ENCODE measurements around the gene FYN.
"Not testable (repeated sequence)": the region's sequence is repeated elsewhere in the genome, so short reads cannot be mapped to it uniquely, and the experiment has no call there.

Gene FYN

GRCh38 chr6:111685058-111685457 lies 188.2 kb downstream of the FYN start:
- no peak for DNase-seq (ENCODE audit: low read depth)
- no peak overlapping the region for H3K4me3 ChIP-seq (ENCODE audit: low read depth, low read length)
- TF ChIP-seq, protein P1, sequence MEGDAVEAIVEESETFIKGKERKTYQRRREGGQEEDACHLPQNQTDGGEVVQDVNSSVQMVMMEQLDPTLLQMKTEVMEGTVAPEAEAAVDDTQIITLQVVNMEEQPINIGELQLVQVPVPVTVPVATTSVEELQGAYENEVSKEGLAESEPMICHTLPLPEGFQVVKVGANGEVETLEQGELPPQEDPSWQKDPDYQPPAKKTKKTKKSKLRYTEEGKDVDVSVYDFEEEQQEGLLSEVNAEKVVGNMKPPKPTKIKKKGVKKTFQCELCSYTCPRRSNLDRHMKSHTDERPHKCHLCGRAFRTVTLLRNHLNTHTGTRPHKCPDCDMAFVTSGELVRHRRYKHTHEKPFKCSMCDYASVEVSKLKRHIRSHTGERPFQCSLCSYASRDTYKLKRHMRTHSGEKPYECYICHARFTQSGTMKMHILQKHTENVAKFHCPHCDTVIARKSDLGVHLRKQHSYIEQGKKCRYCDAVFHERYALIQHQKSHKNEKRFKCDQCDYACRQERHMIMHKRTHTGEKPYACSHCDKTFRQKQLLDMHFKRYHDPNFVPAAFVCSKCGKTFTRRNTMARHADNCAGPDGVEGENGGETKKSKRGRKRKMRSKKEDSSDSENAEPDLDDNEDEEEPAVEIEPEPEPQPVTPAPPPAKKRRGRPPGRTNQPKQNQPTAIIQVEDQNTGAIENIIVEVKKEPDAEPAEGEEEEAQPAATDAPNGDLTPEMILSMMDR (IDR thresholded peaks at IDR 0.05; ENCODE audit: low read depth, low read length, missing control alignments), result no peak

- H3K4me3 ChIP-seq (ENCODE audit: low read depth, low read length), result no peak overlapping the region
- TF ChIP-seq, protein P1 (IDR thresholded peaks at IDR 0.05; ENCODE audit: low read depth, low read length, missing control alignments), result no peak
- DNase-seq (ENCODE audit: low read depth), result no peak
Observed at GRCh38 chr6:111683749-111684267, 189.4 kb downstream of the FYN start.

DNA sequence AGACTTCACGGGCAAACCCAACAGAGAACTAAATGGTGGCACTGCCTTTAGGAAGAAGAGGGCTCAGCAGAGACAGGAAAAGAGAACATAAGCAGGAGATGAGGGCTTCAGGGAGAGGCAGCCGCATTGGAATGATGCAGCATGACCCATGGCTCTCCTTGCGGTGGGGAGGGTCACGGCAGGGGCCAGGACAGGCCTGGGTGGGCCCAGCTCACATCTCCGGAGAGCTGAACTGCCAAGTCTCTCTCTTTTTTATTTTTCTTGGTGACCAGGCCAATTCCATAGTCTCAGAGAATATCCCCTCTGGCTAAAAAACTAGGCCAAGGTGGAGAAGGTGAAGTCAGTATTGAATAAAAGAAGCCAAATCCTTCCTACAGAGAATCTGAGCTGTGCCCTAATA lies 190.1 kb downstream of the FYN start:
- no peak overlapping the region for H3K4me3 ChIP-seq (ENCODE audit: low read depth, low read length)
- DNase-seq (ENCODE audit: low read depth), result no peak
- TF ChIP-seq, protein P1 (IDR thresholded peaks at IDR 0.05; ENCODE audit: low read depth, low read length, missing control alignments), result no peak

GRCh38 chr6:111681860-111682259 lies 191.4 kb downstream of the FYN start:
- TF ChIP-seq, protein P1 (IDR thresholded peaks at IDR 0.05; ENCODE audit: low read depth, low read length, missing control alignments), result no peak
- no peak for DNase-seq (ENCODE audit: low read depth)
- no peak overlapping the region for H3K4me3 ChIP-seq (ENCODE audit: low read depth, low read length)

DNA sequence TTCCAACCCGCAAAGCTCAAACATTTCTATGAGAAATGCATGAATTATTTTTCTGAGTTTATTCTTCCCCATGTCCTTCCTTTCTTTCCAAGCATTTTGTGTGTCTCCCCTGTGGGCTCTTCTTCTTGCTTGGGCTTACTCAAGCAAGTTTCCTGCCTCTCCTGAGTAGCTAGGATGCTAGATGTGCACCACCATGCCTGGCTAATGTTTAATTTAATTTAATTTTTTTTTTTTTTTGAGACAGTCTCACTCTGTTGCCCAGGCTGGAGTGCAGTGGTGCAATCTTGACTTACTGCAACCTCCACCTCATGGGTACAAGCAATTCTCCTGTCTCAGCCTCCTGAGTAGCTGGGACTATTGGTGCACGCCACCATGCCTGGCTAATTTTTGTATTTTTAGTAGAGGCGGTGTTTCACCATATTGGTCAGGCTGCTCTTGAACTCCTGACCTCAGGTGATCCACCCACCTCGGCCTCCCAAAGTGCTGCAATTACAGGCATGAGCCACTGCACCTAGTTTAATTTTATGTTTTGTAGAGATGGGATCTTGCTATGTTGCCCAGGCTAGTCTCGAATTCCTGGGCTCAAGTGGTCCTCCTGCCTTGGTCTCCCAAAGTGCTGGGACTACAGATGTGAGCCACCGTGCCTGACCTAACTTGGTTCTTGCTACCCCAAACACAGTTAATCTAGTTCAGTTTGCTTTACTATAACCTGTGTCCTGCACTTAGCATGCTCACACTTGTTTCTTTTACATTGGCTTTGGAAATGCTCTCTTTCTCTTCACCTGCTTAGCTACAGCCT lies 192.2 kb downstream of the FYN start:
- DNase-seq (ENCODE audit: low read depth), result not testable (repeated sequence)

GRCh38 chr6:111680015-111680712 lies 193.1 kb downstream of the FYN start:
- TF ChIP-seq, protein P1 (IDR thresholded peaks at IDR 0.05; ENCODE audit: low read depth, low read length, missing control alignments), result no peak
- H3K4me3 ChIP-seq (ENCODE audit: low read depth, low read length), result no peak overlapping the region
- DNase-seq (ENCODE audit: low read depth), result no peak

More for the DNA sequence above, 192.2 kb downstream of the FYN start:
- not testable (repeated sequence) for H3K4me3 ChIP-seq (ENCODE audit: low read depth, low read length)

- no peak overlapping the region for H3K4me3 ChIP-seq (ENCODE audit: low read depth, low read length)
- no peak for DNase-seq (ENCODE audit: low read depth)
- TF ChIP-seq, protein P1 (IDR thresholded peaks at IDR 0.05; ENCODE audit: low read depth, low read length, missing control alignments), result no peak
Observed at GRCh38 chr6:111679126-111679858, 194.0 kb downstream of the FYN start.

Measured in GM12864 (cell line).